Panc1 (cell line): Measurements from ENCODE around the gene HAUS8. TPM values are rescaled to one million over a fixed set of nuclear protein-coding genes. Genes with fewer than 3 reads are reported as not detected.

Experiments
- ATAC-seq: fragments of 200-7000 bp; cut with Tn5 transposase; 2 replicates; pipeline ENCODE4 v1.9.1; 2020; ENCODE audit warnings: mild to moderate bottlenecking, moderate library complexity
- BruUV-seq: library from RNA; stranded (reverse); fragments of 400-500 nt; replicated peaks from 2 replicates; lab custom pipeline; 2021; lab: Mats Ljungman, UMichigan
- CTCF ChIA-PET: fragments of 300-600 bp; sonication (Branson Sonifier 250); formaldehyde crosslinking; loops from one replicate; lab custom pipeline; 2022; ENCODE audit warnings: antibody characterized with exemption; lab: Charles Lee
- POLR2A ChIA-PET: fragments of 300-600 bp; sonication (Branson Sonifier 250); formaldehyde crosslinking; loops from one replicate; lab custom pipeline; 2022; ENCODE audit warnings: antibody characterized with exemption; lab: Charles Lee
- DNase-seq: peaks from one replicate; pipeline ENCODE4 v3.0.0-alpha.2; 2010; ENCODE audit warnings: low read depth, low spot score
- H3K27ac ChIP-seq: 2 replicates; pipeline ENCODE4 v1.5.1; 2011; ENCODE audit warnings: mild to moderate bottlenecking, low read length, inconsistent platforms
- H3K27me3 ChIP-seq: fragments of 200-500 bp; sonication (Bioruptor generic); 2 replicates; pipeline ENCODE4 v1.6.0; 2014; ENCODE audit warnings: low read length, inconsistent platforms; ENCODE audit not compliant: control insufficient read depth, insufficient read depth
- H3K36me3 ChIP-seq: fragments of 200-500 bp; sonication (Bioruptor generic); 2 replicates; pipeline ENCODE4 v1.5.1; 2014; ENCODE audit warnings: inconsistent platforms, mild to moderate bottlenecking, low read length, moderate library complexity; ENCODE audit not compliant: control insufficient read depth, insufficient read depth
- H3K4me1 ChIP-seq: 2 replicates; pipeline ENCODE4 v1.5.1; 2011; ENCODE audit warnings: inconsistent platforms, mild to moderate bottlenecking, low read length, moderate library complexity; ENCODE audit not compliant: control insufficient read depth, insufficient read depth
- H3K4me3 ChIP-seq, 2 experiments: 2 replicates each; pipeline ENCODE4 v1.5.1; 2011 to 2012; ENCODE audit warnings: low read depth in 2 of 2, low read length in 2 of 2, mild to moderate bottlenecking in 2 of 2, inconsistent platforms in 1 of 2, moderate library complexity in 1 of 2
- H3K9me3 ChIP-seq: fragments of 200-500 bp; sonication (Bioruptor generic); 2 replicates; pipeline ENCODE4 v1.5.1; 2014; ENCODE audit warnings: low read depth, mild to moderate bottlenecking, inconsistent platforms, low read length, moderate library complexity; ENCODE audit not compliant: control insufficient read depth, insufficient read depth
- CTCF ChIP-seq: fragments of 450-650 bp; IDR thresholded peaks from 2 replicates; pipeline ENCODE4 v1.5.1; 2017; ENCODE audit warnings: mild to moderate bottlenecking
- POLR2AphosphoS5 ChIP-seq: IDR thresholded peaks from 2 replicates; pipeline ENCODE4 v1.6.1; 2012; ENCODE audit warnings: mild to moderate bottlenecking, low read depth, low read length, moderate library complexity
- REST ChIP-seq, 2 experiments: IDR thresholded peaks; 2 replicates each; pipeline ENCODE4 v1.6.1; 2011 to 2012; ENCODE audit warnings: low read depth in 2 of 2, control low read depth in 1 of 2, low read length in 1 of 2, mild to moderate bottlenecking in 1 of 2, moderate library complexity in 1 of 2; ENCODE audit not compliant: insufficient read depth in 1 of 2
- SIN3A ChIP-seq: IDR thresholded peaks from 2 replicates; pipeline ENCODE4 v1.6.1; 2012; ENCODE audit warnings: low read depth, mild to moderate bottlenecking, low read length, moderate library complexity, borderline replicate concordance; ENCODE audit not compliant: insufficient read depth
- TCF7L2 ChIP-seq: IDR thresholded peaks from 2 replicates; pipeline ENCODE4 v1.6.1; 2011; ENCODE audit warnings: mild to moderate bottlenecking, low read depth, low read length, inconsistent platforms
- in situ Hi-C: cut with HindIII; loops from 2 replicates; pipeline ENCODE4 v1.10.0; 2016; ENCODE audit warnings: low sequenced_read_pairs, low pct_unique_long_range_greater_than_20kb
- intact Hi-C: fragments of 100-400 bp; cut with micrococcal nuclease; formaldehyde crosslinking; loops from one replicate; pipeline ENCODE4 v1.10.0; 2022; ENCODE audit not compliant: unreplicated experiment
- total RNA-seq: library from RNA; stranded (reverse); gene quantifications from one replicate; pipeline ENCODE4 v1.2.1, GENCODE V29; 2021; ENCODE audit not compliant: unreplicated experiment

HAUS8 gene
- total RNA-seq, 1 experiment from 2014 or later = 18.2 TPM

GRCh38 chr19:17078920-17079709 is 3.9 kb upstream of the HAUS8 start:
- intact Hi-C loops (no loop called here), in situ Hi-C loops (no loop called here)
- ChIA-PET POLR2A (no interaction called here), CTCF (no interaction called here)
- Histone ChIP-seq H3K27ac (peak overlapping the region; percentile 93), H3K4me3 (peak overlapping the region; percentile 36 to 45), H3K4me1 (peaks cover 29% of the 10 kb centered on the region), H3K27me3 (no peaks in the 10 kb centered on the region), H3K9me3 (no peaks in the 10 kb centered on the region), H3K36me3 (no peaks in the 10 kb centered on the region)
- TF ChIP-seq REST (IDR thresholded peaks at IDR 0.05; ENCODE audit: insufficient read depth in 1 of 2, low read depth in 2 of 2, low read length in 1 of 2) = no peak
- no peak for TF ChIP-seq POLR2AphosphoS5
- TF ChIP-seq SIN3A = no peak
- TF ChIP-seq CTCF = no peak
- TF ChIP-seq TCF7L2 = no peak
- BruUV-seq = no TSS peak
- ATAC-seq (no peak), DNase-seq (no peak)

- no peaks in the 10 kb centered on the region for H3K36me3 ChIP-seq
- ATAC-seq (no peak), DNase-seq (no peak)
- H3K9me3 ChIP-seq = no peaks in the 10 kb centered on the region
- intact Hi-C loops = no loop called here
- H3K4me3 ChIP-seq = peak overlapping the region in 1 of 2 experiments; percentile 45; a peak in 3 of 4 replicates
- no peaks in the 10 kb centered on the region for H3K27me3 ChIP-seq
- in situ Hi-C loops = no loop called here
- no peak for TF ChIP-seq CTCF
- CTCF ChIA-PET = no interaction called here
- no TSS peak for BruUV-seq
- POLR2A ChIA-PET = no interaction called here
- H3K4me1 ChIP-seq = peaks cover 32% of the 10 kb centered on the region
- peak overlapping the region; percentile 93 for H3K27ac ChIP-seq
Measured at GRCh38 chr19:17078036-17078919, 3.0 kb upstream of the HAUS8 start.
